Measurements from ENCODE around the gene DNAJB6. TPM values are rescaled to one million over a fixed set of nuclear protein-coding genes. Genes with fewer than 3 reads are reported as not detected.

Gene DNAJB6
- total RNA-seq, 4 donors from 2014 or later = 103 to 151 (median 139) TPM

DNA sequence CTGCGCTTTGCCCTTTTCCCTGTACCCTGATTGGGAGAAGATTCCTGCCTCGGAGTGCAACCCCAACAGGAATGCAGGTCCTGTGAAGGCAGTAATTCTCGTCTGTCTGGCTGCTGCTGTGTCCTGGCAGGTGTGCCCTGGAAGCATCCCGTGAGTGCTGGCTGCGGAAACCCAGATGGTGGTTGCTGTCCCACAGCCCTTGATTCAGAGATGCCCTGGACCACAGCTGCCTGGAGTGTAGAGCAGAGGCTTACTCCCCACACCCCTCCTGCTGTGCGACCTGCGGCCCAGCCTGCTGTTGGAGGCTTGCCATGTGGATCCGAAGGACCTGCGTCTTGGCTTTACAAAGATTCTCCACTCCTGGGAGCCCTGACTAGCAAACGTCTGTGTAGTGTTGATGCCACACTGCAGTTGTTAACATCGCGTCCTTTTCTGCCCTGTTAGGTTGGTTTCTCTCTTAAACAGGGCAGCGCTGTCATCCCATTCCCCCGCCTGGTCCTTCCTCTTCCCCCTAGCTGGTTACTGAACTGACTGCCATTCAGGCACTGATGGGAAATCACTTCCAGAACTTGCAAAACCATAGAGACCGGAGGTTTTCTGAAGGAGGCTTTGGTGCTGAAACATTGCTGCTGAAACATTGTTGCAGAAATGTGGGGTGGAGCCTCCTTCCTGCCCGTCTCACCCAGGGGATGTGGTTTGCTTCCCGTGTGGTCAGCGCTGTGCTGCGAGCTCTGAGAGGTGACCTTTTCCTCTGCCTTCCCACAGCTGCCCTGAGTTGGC is 53.3 kb downstream of the DNAJB6 start:
- Histone ChIP-seq H3K27ac (replicated peaks in 1 of 4) (no peak overlapping the region), H3K4me3 (no peak overlapping the region), H3K36me3 (peaks cover 0 to 48% (median 35%) of the 10 kb centered on the region in 4 donors), H3K27me3 (no peaks in the 10 kb centered on the region), H3K9me3 (no peaks in the 10 kb centered on the region), H3K4me1 (peaks cover 12 to 50% (median 31%) of the 10 kb centered on the region in 4 donors)
- DNase-seq (ENCODE audit: extremely low spot score) = no peak
- TF ChIP-seq POLR2A (IDR thresholded peaks at IDR 0.05; ENCODE audit: low read depth) = no peak
- TF ChIP-seq EP300 (IDR thresholded peaks at IDR 0.05) = no peak
- TF ChIP-seq, protein P1, sequence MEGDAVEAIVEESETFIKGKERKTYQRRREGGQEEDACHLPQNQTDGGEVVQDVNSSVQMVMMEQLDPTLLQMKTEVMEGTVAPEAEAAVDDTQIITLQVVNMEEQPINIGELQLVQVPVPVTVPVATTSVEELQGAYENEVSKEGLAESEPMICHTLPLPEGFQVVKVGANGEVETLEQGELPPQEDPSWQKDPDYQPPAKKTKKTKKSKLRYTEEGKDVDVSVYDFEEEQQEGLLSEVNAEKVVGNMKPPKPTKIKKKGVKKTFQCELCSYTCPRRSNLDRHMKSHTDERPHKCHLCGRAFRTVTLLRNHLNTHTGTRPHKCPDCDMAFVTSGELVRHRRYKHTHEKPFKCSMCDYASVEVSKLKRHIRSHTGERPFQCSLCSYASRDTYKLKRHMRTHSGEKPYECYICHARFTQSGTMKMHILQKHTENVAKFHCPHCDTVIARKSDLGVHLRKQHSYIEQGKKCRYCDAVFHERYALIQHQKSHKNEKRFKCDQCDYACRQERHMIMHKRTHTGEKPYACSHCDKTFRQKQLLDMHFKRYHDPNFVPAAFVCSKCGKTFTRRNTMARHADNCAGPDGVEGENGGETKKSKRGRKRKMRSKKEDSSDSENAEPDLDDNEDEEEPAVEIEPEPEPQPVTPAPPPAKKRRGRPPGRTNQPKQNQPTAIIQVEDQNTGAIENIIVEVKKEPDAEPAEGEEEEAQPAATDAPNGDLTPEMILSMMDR (IDR thresholded peaks at IDR 0.05) = no peak
- TF ChIP-seq POLR2AphosphoS5 (IDR thresholded peaks at IDR 0.05) = no peak
- 68% methylated on average over 19 of the region's 19 CpGs for WGBS
- intact Hi-C loops (cut with DNase I) = loop anchor here (5.0 kb wide), 2 partner anchors 53 to 118 kb away; partner anchors contain the start of gene DNAJB6

DNA sequence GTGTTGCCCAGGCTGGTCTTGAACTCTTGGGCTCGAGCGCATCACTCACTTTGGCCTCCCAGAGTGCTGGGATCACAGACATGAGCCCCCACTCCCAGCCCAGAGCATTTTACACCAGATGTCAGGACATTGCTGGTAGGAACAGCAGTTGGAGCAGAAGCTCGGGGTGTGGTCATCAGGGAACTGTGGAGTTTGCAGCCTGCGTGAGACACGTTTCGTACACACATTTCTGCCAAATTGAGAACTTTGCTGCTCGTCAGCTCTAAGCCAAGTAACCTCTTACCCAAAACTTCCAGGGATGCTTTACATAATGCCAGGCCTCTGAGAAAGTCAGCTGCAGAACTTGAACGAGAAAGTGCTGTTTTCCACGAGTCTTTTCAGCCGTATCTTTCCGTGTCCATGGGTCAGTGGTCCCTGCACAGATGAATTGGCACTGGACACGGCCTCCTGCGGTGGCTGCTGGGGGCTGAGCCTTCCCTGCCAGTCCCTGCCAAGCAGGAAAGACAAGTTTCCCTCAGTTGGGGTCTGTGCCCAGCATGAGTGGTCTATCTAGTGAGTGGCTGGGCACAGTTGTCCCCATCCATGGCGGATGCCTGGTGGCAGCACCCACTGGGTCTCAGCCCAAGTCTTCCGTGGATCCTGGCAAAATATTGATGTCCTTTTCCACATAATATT is 54.4 kb downstream of the DNAJB6 start:
- no peak for DNase-seq (ENCODE audit: extremely low spot score)
- Histone ChIP-seq H3K36me3 (peaks cover 0 to 43% (median 35%) of the 10 kb centered on the region in 4 donors), H3K9me3 (no peaks in the 10 kb centered on the region), H3K27me3 (no peaks in the 10 kb centered on the region), H3K4me1 (peaks cover 12 to 52% (median 31%) of the 10 kb centered on the region in 4 donors), H3K4me3 (no peak overlapping the region), H3K27ac (replicated peaks in 1 of 4) (no peak overlapping the region)
- TF ChIP-seq, protein P1 (IDR thresholded peaks at IDR 0.05) = no peak
- no peak for TF ChIP-seq POLR2AphosphoS5 (IDR thresholded peaks at IDR 0.05)
- no peak for TF ChIP-seq EP300 (IDR thresholded peaks at IDR 0.05)
- TF ChIP-seq POLR2A (IDR thresholded peaks at IDR 0.05; ENCODE audit: low read depth) = no peak
- 88% methylated on average over 14 of the region's 15 CpGs for WGBS
- intact Hi-C loops (cut with DNase I) = no loop called here

DNA sequence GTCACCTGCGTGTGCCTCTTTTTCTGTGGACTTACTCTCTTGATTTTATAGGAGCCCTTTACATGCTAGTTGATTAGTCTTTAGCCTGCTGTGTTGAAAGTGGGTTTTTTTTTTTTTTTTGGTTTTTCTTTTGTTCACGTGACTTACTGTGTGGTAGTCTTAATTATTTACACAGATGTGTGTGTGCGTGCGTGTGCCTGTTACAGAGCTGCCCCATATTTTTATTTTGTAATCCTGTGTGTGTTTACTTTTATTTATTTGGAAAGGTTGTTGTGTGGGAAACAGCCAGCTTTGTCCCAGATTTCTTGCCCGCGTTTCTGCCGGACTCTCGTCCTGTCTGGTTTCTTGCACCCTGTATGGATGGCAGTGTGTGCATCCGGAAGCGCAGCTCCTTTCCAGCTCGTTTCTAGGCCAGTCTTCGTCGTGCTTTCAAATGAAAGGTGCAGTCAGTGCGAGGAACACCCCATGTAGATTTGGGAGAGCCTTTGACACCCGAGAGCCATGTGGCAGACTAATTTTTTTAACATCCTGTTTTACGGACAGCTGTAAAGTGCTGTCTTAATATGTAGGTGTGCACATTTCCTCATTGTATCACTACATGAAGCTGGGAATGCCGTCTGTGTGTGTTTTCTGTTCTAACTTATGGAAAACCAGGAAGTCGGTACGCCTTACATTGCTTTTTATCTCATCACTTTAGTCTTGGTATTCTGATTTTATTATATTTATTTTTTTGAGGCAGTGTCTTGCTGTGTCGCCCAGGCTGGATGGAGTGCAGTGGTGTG is 55.6 kb downstream of the DNAJB6 start:
- H3K4me3 ChIP-seq = no peak overlapping the region
- TF ChIP-seq, protein P1 (IDR thresholded peaks at IDR 0.05) = no peak
- TF ChIP-seq EP300 (IDR thresholded peaks at IDR 0.05) (no peak), POLR2A (IDR thresholded peaks at IDR 0.05; ENCODE audit: low read depth) (no peak), POLR2AphosphoS5 (IDR thresholded peaks at IDR 0.05) (no peak)
- no peak overlapping the region for H3K27ac ChIP-seq (replicated peaks in 1 of 4)
- no peak for DNase-seq (ENCODE audit: extremely low spot score)
- no peaks in the 10 kb centered on the region for H3K27me3 ChIP-seq
- intact Hi-C loops (cut with DNase I) = no loop called here
- 84% methylated on average over 20 of the region's 20 CpGs for WGBS
- peaks cover 0 to 45% (median 37%) of the 10 kb centered on the region in 4 donors for H3K36me3 ChIP-seq
- H3K9me3 ChIP-seq = no peaks in the 10 kb centered on the region
- H3K4me1 ChIP-seq = peaks cover 8 to 47% (median 27%) of the 10 kb centered on the region in 4 donors

DNA sequence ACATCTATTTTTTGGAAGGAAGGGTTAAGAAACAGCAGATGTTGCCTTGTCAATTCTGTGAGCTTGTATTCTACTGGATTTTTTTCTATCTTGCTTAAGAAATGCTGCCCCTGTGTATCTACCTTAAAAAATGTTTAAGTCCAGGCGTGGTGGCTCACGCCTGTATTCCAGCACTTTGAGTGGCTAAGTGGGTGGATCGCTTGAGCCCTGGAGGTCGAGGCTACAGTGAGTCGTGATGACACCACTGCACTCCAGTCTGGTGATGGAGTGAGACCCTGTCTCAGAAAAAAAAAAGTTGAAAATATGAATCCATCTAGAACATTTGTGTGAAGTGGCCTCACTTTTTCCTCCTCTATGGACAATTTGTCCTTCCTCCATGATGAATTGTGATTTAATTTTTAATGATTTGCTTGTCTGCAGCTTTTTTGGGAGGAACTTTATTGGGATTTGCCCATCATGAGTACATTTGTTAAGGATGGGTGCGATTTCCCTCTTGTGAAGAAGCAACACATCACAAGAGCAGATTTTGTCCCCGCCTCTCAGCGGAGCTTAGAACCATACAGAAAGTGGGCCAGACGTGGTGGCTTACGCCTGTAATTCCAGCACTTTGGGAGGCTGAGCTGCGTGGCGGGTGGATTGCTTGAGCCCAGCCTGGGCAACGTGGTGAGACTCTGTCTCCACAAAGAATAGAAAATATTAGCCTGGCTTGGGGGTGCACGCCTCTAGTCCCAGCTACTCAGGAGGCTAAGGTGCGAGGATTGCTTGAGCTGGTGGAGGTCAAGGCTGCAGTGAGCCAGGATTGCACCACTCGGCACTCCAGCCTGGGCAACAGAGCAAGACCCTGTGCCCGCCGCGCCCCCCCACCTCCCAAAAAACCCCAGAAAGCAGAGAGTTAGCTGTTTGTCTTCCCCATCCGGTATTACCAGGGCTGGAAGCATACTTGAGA is 57.7 kb downstream of the DNAJB6 start:
- no peak for DNase-seq (ENCODE audit: extremely low spot score)
- peaks cover 0 to 47% (median 31%) of the 10 kb centered on the region in 4 donors for H3K36me3 ChIP-seq
- H3K9me3 ChIP-seq = no peaks in the 10 kb centered on the region
- no peaks in the 10 kb centered on the region for H3K27me3 ChIP-seq
- TF ChIP-seq EP300 (IDR thresholded peaks at IDR 0.05) (no peak), POLR2AphosphoS5 (IDR thresholded peaks at IDR 0.05) (no peak), POLR2A (IDR thresholded peaks at IDR 0.05; ENCODE audit: low read depth) (no peak)
- TF ChIP-seq, protein P1 (IDR thresholded peaks at IDR 0.05) = no peak
- intact Hi-C loops (cut with DNase I) = no loop called here
- peaks cover 21 to 53% (median 41%) of the 10 kb centered on the region in 4 donors for H3K4me1 ChIP-seq
- no peak overlapping the region for H3K4me3 ChIP-seq
- H3K27ac ChIP-seq (replicated peaks in 1 of 4) = no peak overlapping the region
- WGBS = 92% methylated on average over 15 of the region's 20 CpGs

Data from esophagus muscularis mucosa (tissue), 4 donors.